Activated CD8-positive, alpha-beta T cell treated with anti-CD3 and anti-CD28 coated beads for 36 hours (primary cell): ENCODE measurements around the gene ATL3. TPM values are rescaled to one million over a fixed set of nuclear protein-coding genes. Genes with fewer than 3 reads are reported as not detected.
"Not testable (repeated sequence)": the region's sequence is repeated elsewhere in the genome, so short reads cannot be mapped to it uniquely, and the experiment has no call there.

Experiments
- ATAC-seq: fragments of 200-7000 bp; cut with Tn5 transposase; one replicate; pipeline ENCODE4 v1.10.0; 2021; ENCODE audit warnings: mild to moderate bottlenecking, moderate library complexity
- CTCF ChIA-PET: fragments of 350-600 bp; sonication (Branson Sonifier 250); formaldehyde crosslinking; loops from one replicate; lab custom pipeline; 2021; ENCODE audit warnings: antibody characterized with exemption; lab: Charles Lee
- POLR2A ChIA-PET: fragments of 350-600 bp; sonication (Branson Sonifier 250); formaldehyde crosslinking; loops from one replicate; lab custom pipeline; 2021; ENCODE audit warnings: antibody characterized with exemption; lab: Charles Lee
- DNase-seq: peaks from one replicate; pipeline ENCODE4 v3.0.0-alpha.2; 2020
- H3K27ac Mint-ChIP-seq: one replicate; pipeline ENCODE4 v1.8.0; 2021; ENCODE audit warnings: mild to moderate bottlenecking, mixed read lengths
- H3K27me3 Mint-ChIP-seq: one replicate; pipeline ENCODE4 v1.8.0; 2021; ENCODE audit warnings: mixed read lengths
- H3K36me3 Mint-ChIP-seq: one replicate; pipeline ENCODE4 v1.8.0; 2021; ENCODE audit warnings: low read depth, mixed read lengths
- H3K4me1 Mint-ChIP-seq: one replicate; pipeline ENCODE4 v1.8.0; 2021; ENCODE audit warnings: low read depth, mixed read lengths
- H3K4me3 Mint-ChIP-seq: one replicate; pipeline ENCODE4 v1.8.0; 2021; ENCODE audit warnings: mild to moderate bottlenecking, moderate library complexity, mixed read lengths
- H3K9me3 Mint-ChIP-seq: one replicate; pipeline ENCODE4 v1.8.0; 2021; ENCODE audit warnings: mixed read lengths
- CTCF ChIP-seq: fragments of 200-600 bp; IDR thresholded peaks from one replicate; pipeline ENCODE4 v1.8.0; 2022; ENCODE audit warnings: antibody characterized with exemption, mild to moderate bottlenecking
- intact Hi-C: fragments of 100-400 bp; cut with micrococcal nuclease; formaldehyde crosslinking; loops from one replicate; pipeline ENCODE4 v1.10.0; 2022
- total RNA-seq, 2 experiments: library from RNA; stranded (reverse); gene quantifications; one replicate each; pipeline ENCODE4 v1.2.3, GENCODE V29; 2021

Gene ATL3
- total RNA-seq, 2 experiments from 2014 or later, result 24.1 to 24.4 TPM

GRCh38 chr11:63687845-63688244, 16.7 kb upstream of the ATL3 start:
- ChIA-PET POLR2A (no interaction called here), CTCF (interaction anchor here (1.8 kb wide), 1 partner anchor 209 kb away, joined by 4 read pairs; no protein-coding TSS in a partner anchor)
- H3K27me3 Mint-ChIP-seq, result no peaks in the 10 kb centered on the region
- H3K4me1 Mint-ChIP-seq, result peaks cover 25% of the 10 kb centered on the region
- no peaks in the 10 kb centered on the region for H3K9me3 Mint-ChIP-seq
- ATAC-seq (peak; percentile 97), DNase-seq (peak; percentile 64)
- H3K4me3 Mint-ChIP-seq, result no peak overlapping the region
- TF ChIP-seq CTCF, result no peak
- H3K27ac Mint-ChIP-seq, result peak overlapping the region; percentile 42
- intact Hi-C loops, result no loop called here
- H3K36me3 Mint-ChIP-seq, result peaks cover 8% of the 10 kb centered on the region

DNA sequence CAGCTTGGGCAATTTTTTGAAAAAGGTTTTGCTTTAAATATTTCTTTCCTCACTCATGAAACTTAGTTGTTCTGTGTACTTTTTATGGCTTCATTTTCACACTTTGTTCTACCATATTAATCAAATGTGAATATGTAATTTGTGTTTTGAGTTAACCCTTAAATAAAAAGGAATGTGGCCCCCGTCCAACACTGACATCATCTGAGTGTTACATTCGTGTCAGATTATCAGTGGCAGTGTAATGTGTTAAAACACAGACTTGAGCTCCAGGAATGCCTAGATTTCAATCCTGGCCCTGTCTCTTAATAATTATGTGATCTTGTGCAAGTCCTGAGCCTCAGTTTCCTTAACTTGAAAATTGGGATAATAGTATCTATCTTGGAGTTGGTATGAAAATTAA, 15.8 kb upstream of the ATL3 start:
- Mint-ChIP-seq H3K9me3 (no peaks in the 10 kb centered on the region), H3K36me3 (peaks cover 8% of the 10 kb centered on the region), H3K4me3 (no peak overlapping the region), H3K27ac (no peak overlapping the region), H3K4me1 (peaks cover 33% of the 10 kb centered on the region), H3K27me3 (no peaks in the 10 kb centered on the region)
- no peak for TF ChIP-seq CTCF
- ATAC-seq, result no peak
- intact Hi-C loops, result no loop called here
- no peak for DNase-seq
- POLR2A ChIA-PET, result no interaction called here
- CTCF ChIA-PET, result interaction anchor here (1.8 kb wide), 1 partner anchor 208 kb away, joined by 4 read pairs; no protein-coding TSS in a partner anchor

DNA sequence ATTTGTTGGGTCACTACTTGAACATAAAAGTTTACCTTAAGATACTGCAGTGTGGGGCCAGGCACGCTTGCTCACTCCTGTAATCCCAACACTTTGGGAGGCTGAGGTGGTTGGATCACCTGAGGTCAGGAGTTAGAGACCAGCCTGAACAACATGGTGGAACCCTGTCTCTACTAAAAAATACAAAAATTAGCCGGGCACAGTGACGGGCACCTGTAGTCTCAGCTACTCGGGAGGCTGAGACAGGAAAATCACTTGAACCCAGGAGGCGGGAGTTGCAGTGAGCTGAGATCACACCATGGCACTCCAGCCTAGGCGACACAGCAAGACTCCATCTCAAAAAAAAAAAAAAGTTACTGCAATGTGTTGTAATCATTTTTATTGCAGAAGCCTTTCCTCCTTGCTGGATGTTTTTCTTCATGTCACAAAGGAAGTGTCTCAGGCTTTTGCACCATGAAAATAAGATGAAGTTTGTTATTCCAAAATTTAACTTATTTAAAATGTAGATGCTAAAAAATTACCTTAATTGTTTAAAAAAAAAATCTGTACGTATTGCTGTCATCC, 14.1 kb upstream of the ATL3 start:
- intact Hi-C loops, H3K36me3 Mint-ChIP-seq: not testable (repeated sequence)

DNA sequence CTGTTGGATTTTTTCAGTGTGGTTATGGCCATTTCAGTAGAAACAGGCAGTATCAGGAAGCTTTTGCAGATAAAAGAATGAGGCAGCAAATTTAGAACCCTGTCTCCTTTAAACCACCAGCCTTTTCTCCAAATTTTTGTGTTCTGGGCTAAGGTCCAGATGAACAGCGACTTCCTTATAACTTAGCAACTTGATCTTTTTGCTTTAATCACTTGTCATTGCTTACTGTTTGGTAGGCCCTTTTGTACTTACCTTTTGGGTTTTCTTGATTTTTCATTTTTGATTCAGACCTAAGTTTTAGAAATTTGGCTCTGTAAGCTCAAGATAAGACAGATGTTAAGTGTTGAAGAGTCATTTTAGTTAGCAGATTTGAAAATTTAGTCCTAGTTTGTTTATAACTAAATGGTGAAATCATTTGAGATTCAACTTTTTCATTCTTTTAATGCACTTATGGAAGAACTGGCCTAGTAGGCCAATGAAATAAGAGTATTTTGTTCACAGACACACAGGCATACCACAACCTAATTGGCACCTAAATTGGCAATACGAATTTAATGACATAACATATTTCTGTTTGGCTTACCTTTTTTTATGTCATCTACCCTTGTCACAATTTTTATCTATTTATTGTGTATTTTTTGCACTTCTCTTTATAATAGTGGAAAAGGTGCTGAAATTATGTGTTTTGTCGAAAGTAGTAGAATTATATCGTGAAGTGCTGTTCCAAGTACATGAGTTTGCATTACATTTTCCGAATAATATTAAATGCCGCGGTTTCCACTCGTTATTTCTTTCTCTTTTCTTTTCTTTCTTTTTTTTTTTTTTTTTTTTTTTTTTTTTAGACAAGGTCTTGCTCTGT, 12.2 kb upstream of the ATL3 start:
- intact Hi-C loops, result no loop called here
- Mint-ChIP-seq H3K9me3 (no peaks in the 10 kb centered on the region), H3K36me3 (peaks cover 2% of the 10 kb centered on the region), H3K4me1 (peaks cover 35% of the 10 kb centered on the region), H3K27ac (no peak overlapping the region), H3K4me3 (peak overlapping the region; percentile 90), H3K27me3 (no peaks in the 10 kb centered on the region)
- ATAC-seq (no peak), DNase-seq (no peak)
- no peak for TF ChIP-seq CTCF
- ChIA-PET POLR2A (interaction anchor here (3.7 kb wide), 1 partner anchor 12 kb away, joined by 31 read pairs; the partner anchor contains the start of gene ATL3), CTCF (interaction anchor here (1.0 to 5.3 kb wide), 6 partner anchors 12 to 204 kb away, joined by 4 to 35 read pairs (median 8); partner anchors contain the start of gene ATL3)

More for the DNA sequence above, 14.1 kb upstream of the ATL3 start:
- peaks cover 40% of the 10 kb centered on the region for H3K4me1 Mint-ChIP-seq
- DNase-seq, POLR2A ChIA-PET, ATAC-seq, H3K27me3 Mint-ChIP-seq, H3K9me3 Mint-ChIP-seq, H3K4me3 Mint-ChIP-seq, H3K27ac Mint-ChIP-seq: not testable (repeated sequence)
- CTCF ChIA-PET, result interaction anchor here (1.0 to 1.4 kb wide), 2 partner anchors 53 to 206 kb away, joined by 3 to 4 read pairs; no protein-coding TSS in a partner anchor

DNA sequence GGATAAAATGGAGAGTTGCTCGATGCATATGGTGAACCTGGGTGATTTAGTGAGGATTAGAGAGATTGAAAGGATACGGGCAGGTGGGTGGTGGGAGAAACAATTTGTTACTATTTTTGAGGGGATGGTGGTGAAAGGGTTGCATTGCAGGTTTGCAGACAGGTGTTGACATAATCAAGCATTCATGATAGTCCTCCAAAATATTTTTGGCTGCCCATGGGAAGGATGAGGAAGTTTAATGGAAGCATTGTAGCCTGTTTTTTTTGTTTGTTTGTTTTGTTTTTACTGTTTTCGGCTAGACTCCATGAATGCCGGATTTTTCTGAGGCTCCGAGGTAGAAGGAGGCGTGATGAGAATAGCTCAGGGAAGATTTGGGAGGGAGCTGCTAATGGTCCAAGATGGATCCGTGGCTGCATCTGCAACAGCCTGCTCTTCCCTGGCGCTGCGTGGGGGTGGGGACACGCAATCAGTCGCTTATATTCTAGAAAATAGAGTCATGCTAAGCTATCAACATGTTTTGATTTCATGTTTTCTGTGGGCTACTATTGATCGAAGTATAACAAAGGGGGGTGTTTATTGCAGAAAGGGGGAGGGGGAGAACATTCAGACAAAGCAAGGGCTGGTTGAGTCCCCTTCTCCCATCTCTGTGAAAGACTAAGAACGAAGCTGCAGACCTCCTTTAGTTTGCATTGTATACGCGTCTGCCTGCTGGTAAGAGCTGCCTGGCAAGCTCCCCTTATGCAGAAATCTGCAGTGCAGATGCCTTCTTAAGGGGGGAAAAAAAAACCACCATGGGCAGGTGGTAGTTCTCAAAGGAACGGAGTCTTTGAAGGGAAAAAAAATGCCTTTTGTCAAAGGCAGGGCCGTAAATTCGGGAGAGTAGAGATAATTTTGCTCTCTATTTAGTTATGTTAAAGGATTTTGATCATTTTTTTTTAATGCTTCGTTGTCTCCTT, 11.2 kb upstream of the ATL3 start:
- Mint-ChIP-seq H3K9me3 (no peaks in the 10 kb centered on the region), H3K4me3 (peak overlapping the region; percentile 90), H3K27me3 (no peaks in the 10 kb centered on the region), H3K36me3 (no peaks in the 10 kb centered on the region), H3K4me1 (peaks cover 28% of the 10 kb centered on the region), H3K27ac (peak overlapping the region; percentile 81)
- ChIA-PET CTCF (interaction anchor here (1.0 to 5.3 kb wide), 7 partner anchors 11 to 203 kb away, joined by 4 to 35 read pairs (median 6); partner anchors contain the start of gene ATL3), POLR2A (interaction anchor here (0.8 to 3.7 kb wide), 8 partner anchors 11 to 109 kb away, joined by 3 to 31 read pairs (median 4); partner anchors contain the start of gene ATL3)
- intact Hi-C loops, result no loop called here
- DNase-seq, result peak; percentile 35
- peak; percentile 5 for ATAC-seq
- TF ChIP-seq CTCF, result peak; percentile 63
